Measurements from ENCODE around the gene SCNN1G. TPM values are rescaled to one million over a fixed set of nuclear protein-coding genes. Genes with fewer than 3 reads are reported as not detected.
A peak's percentile ranks its signal among the peaks of the same experiment; 100 is the strongest.

Gene SCNN1G
- total and polyA plus RNA-seq, 2 of the 13 experiments (the other 11 are each of a cell fraction or from before 2014, with no cell fraction given): not detected

- TF ChIP-seq RNF219 (CRISPR knock-in tag; IDR thresholded peaks at IDR 0.05) (no peak), HMG20A (CRISPR knock-in tag; IDR thresholded peaks at IDR 0.05; ENCODE audit: borderline replicate concordance) (no peak), ZNF136 (CRISPR knock-in tag; IDR thresholded peaks at IDR 0.05; ENCODE audit: low read depth) (no peak), SKI (IDR thresholded peaks at IDR 0.05; ENCODE audit: partially characterized antibody) (peak; percentile 87), ZNF776 (CRISPR knock-in tag; IDR thresholded peaks at IDR 0.05) (peak; percentile 45; the same call in 1 of the 2 replicates), NFE2 (CRISPR knock-in tag; IDR thresholded peaks at IDR 0.05) (no peak), ZNF225 (CRISPR knock-in tag; IDR thresholded peaks at IDR 0.05) (peak; percentile 86; the same call in 1 of the 2 replicates), MXD3 (CRISPR knock-in tag; IDR thresholded peaks at IDR 0.05) (peak; percentile 83; the same call in 1 of the 2 replicates), NR0B2 (CRISPR knock-in tag; IDR thresholded peaks at IDR 0.05) (no peak), MEIS2 (CRISPR knock-in tag; IDR thresholded peaks at IDR 0.05) (peak; percentile 71; the same call in 1 of the 2 replicates), POGZ (CRISPR knock-in tag; IDR thresholded peaks at IDR 0.05) (peak; percentile 93), SNRNP70 (IDR thresholded peaks at IDR 0.05; ENCODE audit: low read depth, low read length) (no peak), HDAC6 (IDR thresholded peaks at IDR 0.05; ENCODE audit: low read depth, low read length) (no peak), ZBTB8A (CRISPR knock-in tag; IDR thresholded peaks at IDR 0.05; ENCODE audit: borderline replicate concordance, low read depth) (no peak), DPF2 (CRISPR knock-in tag; IDR thresholded peaks at IDR 0.05; ENCODE audit: borderline replicate concordance, low read depth) (peak; percentile 44; the same call in 1 of the 2 replicates), SPEN (CRISPR knock-in tag; IDR thresholded peaks at IDR 0.05; ENCODE audit: low read depth) (peak; percentile 97), ZNF317 (CRISPR knock-in tag; IDR thresholded peaks at IDR 0.05) (0 out of 2 replicates have a peak, but pooled peaks have one; percentile 35), ZNF777 (CRISPR knock-in tag; IDR thresholded peaks at IDR 0.05) (peak; percentile 86)
- TF ChIP-seq, protein P1, sequence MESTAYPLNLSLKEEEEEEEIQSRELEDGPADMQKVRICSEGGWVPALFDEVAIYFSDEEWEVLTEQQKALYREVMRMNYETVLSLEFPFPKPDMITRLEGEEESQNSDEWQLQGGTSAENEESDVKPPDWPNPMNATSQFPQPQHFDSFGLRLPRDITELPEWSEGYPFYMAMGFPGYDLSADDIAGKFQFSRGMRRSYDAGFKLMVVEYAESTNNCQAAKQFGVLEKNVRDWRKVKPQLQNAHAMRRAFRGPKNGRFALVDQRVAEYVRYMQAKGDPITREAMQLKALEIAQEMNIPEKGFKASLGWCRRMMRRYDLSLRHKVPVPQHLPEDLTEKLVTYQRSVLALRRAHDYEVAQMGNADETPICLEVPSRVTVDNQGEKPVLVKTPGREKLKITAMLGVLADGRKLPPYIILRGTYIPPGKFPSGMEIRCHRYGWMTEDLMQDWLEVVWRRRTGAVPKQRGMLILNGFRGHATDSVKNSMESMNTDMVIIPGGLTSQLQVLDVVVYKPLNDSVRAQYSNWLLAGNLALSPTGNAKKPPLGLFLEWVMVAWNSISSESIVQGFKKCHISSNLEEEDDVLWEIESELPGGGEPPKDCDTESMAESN (CRISPR knock-in tag; conservative IDR thresholded peaks at IDR 0.05): peak; percentile 95
- TF ChIP-seq, protein P2, sequence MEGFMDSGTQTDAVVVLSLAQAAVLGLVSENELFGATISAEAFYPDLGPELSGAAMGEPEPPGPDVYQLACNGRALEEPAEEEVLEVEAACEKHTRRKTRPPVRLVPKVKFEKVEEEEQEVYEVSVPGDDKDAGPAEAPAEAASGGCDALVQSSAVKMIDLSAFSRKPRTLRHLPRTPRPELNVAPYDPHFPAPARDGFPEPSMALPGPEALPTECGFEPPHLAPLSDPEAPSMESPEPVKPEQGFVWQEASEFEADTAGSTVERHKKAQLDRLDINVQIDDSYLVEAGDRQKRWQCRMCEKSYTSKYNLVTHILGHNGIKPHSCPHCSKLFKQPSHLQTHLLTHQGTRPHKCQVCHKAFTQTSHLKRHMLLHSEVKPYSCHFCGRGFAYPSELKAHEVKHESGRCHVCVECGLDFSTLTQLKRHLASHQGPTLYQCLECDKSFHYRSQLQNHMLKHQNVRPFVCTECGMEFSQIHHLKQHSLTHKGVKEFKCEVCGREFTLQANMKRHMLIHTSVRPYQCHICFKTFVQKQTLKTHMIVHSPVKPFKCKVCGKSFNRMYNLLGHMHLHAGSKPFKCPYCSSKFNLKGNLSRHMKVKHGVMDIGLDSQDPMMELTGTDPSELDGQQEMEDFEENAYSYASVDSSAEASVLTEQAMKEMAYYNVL (CRISPR knock-in tag; IDR thresholded peaks at IDR 0.05; ENCODE audit: borderline replicate concordance): peak; percentile 81
These were observed 33.1 kb upstream of the SCNN1G start, which contains the start of gene USP31 (continued) for GRCh38 chr16:23149267-23149992.

All from HepG2 (cell line).